WTC11 (cell line): ENCODE measurements around the gene KLRK1.

Experiments
- ATF1 ChIP-seq: sonication (generic); formaldehyde crosslinking; IDR thresholded peaks from 2 replicates; pipeline ENCODE4 v1.8.1; 2023; ENCODE audit warnings: mild to moderate bottlenecking, moderate library complexity, missing genetic modification reagents
- CTCF ChIP-seq: fragments of 200-600 bp; IDR thresholded peaks from 2 replicates; pipeline ENCODE4 v1.8.0; 2022; ENCODE audit warnings: antibody characterized with exemption
- ESRRA ChIP-seq: sonication (generic); formaldehyde crosslinking; IDR thresholded peaks from 2 replicates; pipeline ENCODE4 v1.8.1; 2022; ENCODE audit warnings: mild to moderate bottlenecking, missing genetic modification reagents, borderline replicate concordance
- ETV6 ChIP-seq: sonication (generic); formaldehyde crosslinking; IDR thresholded peaks from 2 replicates; pipeline ENCODE4 v1.8.1; 2022; ENCODE audit warnings: mild to moderate bottlenecking, missing genetic modification reagents
- NR1H2 ChIP-seq: sonication (generic); formaldehyde crosslinking; IDR thresholded peaks from 2 replicates; pipeline ENCODE4 v1.9.0; 2021; ENCODE audit warnings: mild to moderate bottlenecking, moderate library complexity, missing genetic modification reagents
- SMAD4 ChIP-seq: sonication (generic); formaldehyde crosslinking; IDR thresholded peaks from 2 replicates; pipeline ENCODE4 v1.8.0; 2022; ENCODE audit warnings: mild to moderate bottlenecking, missing genetic modification reagents
- ZNF671 ChIP-seq: fragments of 250-450 bp; sonication (Bioruptor Pico); IDR thresholded peaks from 2 replicates; pipeline ENCODE4 v1.8.0; 2021; ENCODE audit warnings: mild to moderate bottlenecking
- TF ChIP-seq, protein P1 (sequence below): sonication (generic); formaldehyde crosslinking; IDR thresholded peaks from 2 replicates; pipeline ENCODE4 v1.8.0; 2022; ENCODE audit warnings: mild to moderate bottlenecking, missing genetic modification reagents

DNA sequence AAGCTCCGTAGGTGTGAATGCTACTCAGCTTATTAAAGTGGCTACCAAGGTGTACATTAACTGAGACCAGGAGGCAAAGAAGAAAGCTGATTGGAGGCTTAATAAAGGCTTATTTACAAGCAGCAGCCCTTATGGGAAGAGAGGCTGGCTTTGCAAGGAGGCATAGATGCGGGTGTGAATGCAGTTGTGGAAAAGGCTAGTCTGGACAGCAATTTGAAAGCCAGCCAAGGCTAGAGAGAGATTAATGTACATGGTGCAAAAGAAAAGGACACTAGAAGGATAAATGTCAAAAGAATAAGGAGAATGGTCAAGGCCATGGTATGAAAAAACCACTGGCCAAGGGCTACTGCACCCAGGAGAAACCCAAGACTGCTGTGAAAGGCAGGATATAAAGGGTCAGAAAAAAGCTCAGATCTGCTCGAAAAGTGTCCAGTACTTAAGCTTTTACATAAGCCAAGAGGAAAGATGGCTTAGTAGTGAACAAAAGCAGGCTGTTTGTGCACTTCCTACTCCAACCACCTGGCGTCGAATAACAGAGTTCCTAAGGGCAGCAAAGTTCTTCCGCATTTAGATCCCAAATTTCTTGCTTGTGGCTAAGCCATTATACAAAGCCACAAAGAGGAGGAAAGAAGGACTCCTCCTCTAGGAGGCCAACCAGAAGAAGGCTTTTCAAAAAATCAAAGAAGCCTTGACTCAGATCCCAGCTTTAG lies 24.0 kb downstream of the KLRK1 start:
- TF ChIP-seq ESRRA (CRISPR knock-in tag) (no peak), ETV6 (no peak), CTCF (no peak), ATF1 (CRISPR knock-in tag) (no peak), ZNF671 (CRISPR knock-in tag) (no peak), NR1H2 (CRISPR knock-in tag) (no peak), SMAD4 (CRISPR knock-in tag) (no peak)
- TF ChIP-seq, protein P1, sequence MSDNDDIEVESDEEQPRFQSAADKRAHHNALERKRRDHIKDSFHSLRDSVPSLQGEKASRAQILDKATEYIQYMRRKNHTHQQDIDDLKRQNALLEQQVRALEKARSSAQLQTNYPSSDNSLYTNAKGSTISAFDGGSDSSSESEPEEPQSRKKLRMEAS = no peak
